Colonic mucosa (tissue), 4 donors: ENCODE measurements around the gene CROCC2. TPM values are rescaled to one million over a fixed set of nuclear protein-coding genes. Genes with fewer than 3 reads are reported as not detected.

Experiments
- DNase-seq: peaks from one replicate; pipeline ENCODE4 v3.0.0-alpha.2; 2020
- H3K27ac ChIP-seq: fragments of 200-600 bp; one replicate; pipeline ENCODE4 v1.8.0; 2021
- H3K27me3 ChIP-seq: fragments of 200-600 bp; one replicate; pipeline ENCODE4 v1.8.0; 2021
- H3K36me3 ChIP-seq: fragments of 200-600 bp; one replicate; pipeline ENCODE4 v1.8.0; 2021
- H3K4me1 ChIP-seq: fragments of 200-600 bp; one replicate; pipeline ENCODE4 v1.8.0; 2021; ENCODE audit warnings: mild to moderate bottlenecking
- H3K4me3 ChIP-seq: fragments of 200-600 bp; one replicate; pipeline ENCODE4 v1.8.0; 2021
- H3K9ac ChIP-seq, 2 donors: one replicate each; pipeline ENCODE4 v1.7.0; 2013; ENCODE audit warnings: control low read depth in 2 of 2, low read depth in 2 of 2, low read length in 2 of 2
- H3K9me3 ChIP-seq: fragments of 200-600 bp; one replicate; pipeline ENCODE4 v1.8.0; 2021
- intact Hi-C: fragments of 100-400 bp; cut with DNase I; formaldehyde crosslinking; loops from one replicate; pipeline ENCODE4 v1.14.1; 2022
- total RNA-seq, 2 donors: library from RNA; stranded (reverse); fragmentation: NEBNext Ultra II Directional in 1 of 2; extraction: Animal tissue kit (Norgen Biotek cat#: 25700) in 1 of 2; gene quantifications; one replicate each; pipeline ENCODE4 v1.2.1, GENCODE V29; 2021
- TF ChIP-seq, protein P1 (sequence below): fragments of 200-600 bp; IDR thresholded peaks from one replicate; pipeline ENCODE4 v1.8.0; 2022; ENCODE audit warnings: antibody characterized with exemption, mild to moderate bottlenecking
- donor health status: healthy.
- donor health status: DM: no; HTN: no; CAD: no.
- donor health status: DM: no; HTN: no; CAD: no.

Gene CROCC2
- total RNA-seq = under 1 TPM in 1 of 2 donors, not detected in 1; 0.05 TPM

DNA sequence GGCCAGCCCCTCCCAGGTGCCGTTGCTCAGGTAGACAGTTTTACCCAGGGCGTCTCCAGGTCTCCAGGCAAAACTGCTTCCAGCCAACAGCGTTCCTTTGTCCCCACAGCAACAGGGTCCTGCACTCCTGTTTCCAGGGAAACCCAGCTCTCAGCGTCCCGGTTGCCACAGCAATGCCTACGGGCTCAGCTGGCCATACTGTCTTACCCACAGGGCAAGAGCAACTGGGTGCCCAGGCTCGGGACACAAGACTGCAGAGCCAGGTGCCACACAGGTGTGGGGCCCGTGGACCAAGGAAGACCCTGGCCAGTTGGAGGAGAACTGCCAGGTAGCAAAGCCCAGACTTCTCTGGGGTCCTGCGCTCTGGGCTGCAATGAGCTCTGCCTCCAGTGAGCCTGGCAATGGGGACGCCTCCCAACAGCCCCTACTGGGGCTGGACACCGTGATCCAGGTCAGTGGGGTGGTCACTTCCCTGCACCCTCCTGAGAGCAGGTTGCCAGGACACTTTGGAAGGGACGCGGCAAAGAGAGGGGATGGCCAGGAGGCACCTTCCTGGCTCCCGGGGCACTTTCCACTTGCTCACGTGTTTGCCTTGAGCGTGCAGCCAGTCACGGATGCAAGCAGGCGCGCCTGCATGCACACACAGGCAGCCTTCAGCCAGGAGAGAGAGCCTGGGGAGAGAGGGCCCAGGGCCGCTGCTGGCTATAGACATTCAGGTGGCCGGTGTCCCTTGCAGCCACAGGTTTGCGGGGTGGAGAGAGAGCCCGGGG is at the start of gene CROCC2:
CROCC2 (plus strand) TSS at position 196 of the 770 bp plus-strand sequence; CDS start at position 374, 178 bp downstream.
- peaks cover 12% of the 10 kb centered on the region for H3K27me3 ChIP-seq
- no peak within 1 kb of the TSS for H3K9ac ChIP-seq
- intact Hi-C loops = no loop called here
- H3K4me3 ChIP-seq = no peak within 1 kb of the TSS
- no peaks in the 10 kb centered on the region for H3K4me1 ChIP-seq
- TF ChIP-seq, protein P1, sequence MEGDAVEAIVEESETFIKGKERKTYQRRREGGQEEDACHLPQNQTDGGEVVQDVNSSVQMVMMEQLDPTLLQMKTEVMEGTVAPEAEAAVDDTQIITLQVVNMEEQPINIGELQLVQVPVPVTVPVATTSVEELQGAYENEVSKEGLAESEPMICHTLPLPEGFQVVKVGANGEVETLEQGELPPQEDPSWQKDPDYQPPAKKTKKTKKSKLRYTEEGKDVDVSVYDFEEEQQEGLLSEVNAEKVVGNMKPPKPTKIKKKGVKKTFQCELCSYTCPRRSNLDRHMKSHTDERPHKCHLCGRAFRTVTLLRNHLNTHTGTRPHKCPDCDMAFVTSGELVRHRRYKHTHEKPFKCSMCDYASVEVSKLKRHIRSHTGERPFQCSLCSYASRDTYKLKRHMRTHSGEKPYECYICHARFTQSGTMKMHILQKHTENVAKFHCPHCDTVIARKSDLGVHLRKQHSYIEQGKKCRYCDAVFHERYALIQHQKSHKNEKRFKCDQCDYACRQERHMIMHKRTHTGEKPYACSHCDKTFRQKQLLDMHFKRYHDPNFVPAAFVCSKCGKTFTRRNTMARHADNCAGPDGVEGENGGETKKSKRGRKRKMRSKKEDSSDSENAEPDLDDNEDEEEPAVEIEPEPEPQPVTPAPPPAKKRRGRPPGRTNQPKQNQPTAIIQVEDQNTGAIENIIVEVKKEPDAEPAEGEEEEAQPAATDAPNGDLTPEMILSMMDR = no peak
- no peak for DNase-seq
- H3K9me3 ChIP-seq = no peaks in the 10 kb centered on the region
- H3K27ac ChIP-seq = no peak within 1 kb of the TSS
- H3K36me3 ChIP-seq = no peaks in the 10 kb centered on the region

DNA sequence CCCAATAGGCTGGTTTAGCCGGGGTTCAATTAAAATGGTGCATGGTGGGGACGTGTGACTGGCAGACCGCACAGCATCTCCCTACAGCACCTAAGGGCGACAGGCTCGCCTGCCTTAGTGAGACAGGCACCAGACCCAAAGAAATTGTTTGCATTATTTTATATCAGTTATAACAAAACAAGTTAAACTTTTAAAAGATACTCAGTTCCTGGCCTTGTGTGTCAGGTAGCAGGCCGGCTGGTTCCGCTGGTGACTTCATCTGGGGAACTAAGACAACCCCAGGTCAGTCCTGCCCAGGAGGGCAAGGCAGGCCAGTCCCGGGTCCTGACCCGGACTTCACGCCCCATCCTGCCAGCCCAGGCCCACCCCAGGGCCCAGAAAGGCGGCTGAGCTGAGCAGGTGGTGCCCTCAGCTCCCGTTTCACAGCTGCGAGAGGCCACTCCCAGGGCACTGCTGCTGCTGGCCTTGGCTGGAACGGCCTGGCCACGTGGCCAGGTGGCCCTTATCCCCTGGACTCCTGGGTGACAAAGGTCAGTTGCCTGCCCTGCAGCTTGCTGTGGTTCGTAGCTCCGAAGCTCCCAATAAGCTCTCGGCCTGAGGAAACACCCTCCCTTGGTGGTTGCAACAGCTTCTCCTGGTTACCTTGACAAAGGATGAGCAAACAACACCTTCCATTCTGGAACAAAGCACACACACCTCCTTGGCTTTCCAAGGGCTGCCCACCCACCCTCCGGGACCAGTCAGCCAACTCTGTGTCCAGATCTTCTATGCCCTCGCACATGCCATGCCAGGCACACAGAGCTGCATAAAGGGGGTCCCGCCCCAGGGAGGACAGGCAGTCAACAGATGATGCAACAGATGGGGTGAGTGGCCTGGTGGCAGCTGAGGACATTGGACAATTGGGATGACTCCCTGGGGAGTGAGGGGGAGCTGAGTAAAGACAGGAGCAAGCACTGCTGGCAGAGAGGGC is 48.8 kb upstream of the CROCC2 start:
- Histone ChIP-seq H3K27ac (no peak overlapping the region), H3K9ac (no peak overlapping the region), H3K4me3 (no peak overlapping the region), H3K9me3 (no peaks in the 10 kb centered on the region), H3K4me1 (no peaks in the 10 kb centered on the region), H3K36me3 (no peaks in the 10 kb centered on the region), H3K27me3 (no peaks in the 10 kb centered on the region)
- peak; percentile 53 for DNase-seq
- intact Hi-C loops = no loop called here
- TF ChIP-seq, protein P1 = no peak

DNA sequence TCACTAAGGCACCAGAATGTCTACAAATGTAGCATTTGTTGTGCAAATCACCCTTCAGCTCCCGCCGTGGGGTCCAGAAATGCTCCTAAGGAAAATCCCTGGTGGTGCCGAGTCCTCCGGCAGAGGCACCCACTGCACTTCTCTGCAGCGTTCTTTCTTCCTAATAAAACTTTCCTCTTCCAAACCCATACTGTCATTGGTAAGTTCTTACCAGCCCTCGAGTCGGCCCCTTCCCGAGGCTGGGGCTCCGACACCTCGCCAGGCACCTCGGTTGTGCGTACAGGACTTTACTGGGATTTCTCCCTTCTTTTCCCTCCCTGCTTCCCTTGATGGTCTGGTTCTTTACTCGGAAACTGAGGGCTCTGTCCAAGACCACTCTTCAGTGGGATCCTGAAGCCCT is 47.8 kb upstream of the CROCC2 start:
- Histone ChIP-seq H3K4me3 (no peak overlapping the region), H3K27ac (no peak overlapping the region), H3K9me3 (no peaks in the 10 kb centered on the region), H3K9ac (no peak overlapping the region), H3K4me1 (no peaks in the 10 kb centered on the region), H3K36me3 (no peaks in the 10 kb centered on the region), H3K27me3 (no peaks in the 10 kb centered on the region)
- no peak for DNase-seq
- TF ChIP-seq, protein P1 = no peak
- intact Hi-C loops = no loop called here

DNA sequence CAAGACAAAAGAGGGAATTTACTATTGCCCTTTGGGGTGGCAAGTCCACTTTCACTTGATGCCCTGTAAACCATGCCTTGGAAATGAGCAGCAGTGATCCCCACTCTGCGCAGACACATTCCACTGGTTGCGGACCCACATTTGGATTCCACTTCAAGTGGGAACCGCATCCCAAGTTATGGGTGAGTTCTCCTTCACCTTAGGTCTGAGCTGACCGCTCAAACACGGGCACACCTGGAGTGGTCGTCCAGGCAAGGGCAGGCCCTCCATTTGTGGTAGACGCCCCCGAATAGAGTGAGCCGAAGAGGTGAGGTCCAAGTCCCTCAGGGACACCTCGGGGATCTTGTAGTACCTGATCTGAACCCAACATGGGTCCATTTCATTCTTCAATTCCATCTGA is 47.3 kb upstream of the CROCC2 start:
- TF ChIP-seq, protein P1 = no peak
- Histone ChIP-seq H3K27ac (no peak overlapping the region), H3K9me3 (no peaks in the 10 kb centered on the region), H3K4me1 (no peaks in the 10 kb centered on the region), H3K4me3 (no peak overlapping the region), H3K27me3 (no peaks in the 10 kb centered on the region), H3K9ac (no peak overlapping the region), H3K36me3 (no peaks in the 10 kb centered on the region)
- intact Hi-C loops = no loop called here
- DNase-seq = no peak

DNA sequence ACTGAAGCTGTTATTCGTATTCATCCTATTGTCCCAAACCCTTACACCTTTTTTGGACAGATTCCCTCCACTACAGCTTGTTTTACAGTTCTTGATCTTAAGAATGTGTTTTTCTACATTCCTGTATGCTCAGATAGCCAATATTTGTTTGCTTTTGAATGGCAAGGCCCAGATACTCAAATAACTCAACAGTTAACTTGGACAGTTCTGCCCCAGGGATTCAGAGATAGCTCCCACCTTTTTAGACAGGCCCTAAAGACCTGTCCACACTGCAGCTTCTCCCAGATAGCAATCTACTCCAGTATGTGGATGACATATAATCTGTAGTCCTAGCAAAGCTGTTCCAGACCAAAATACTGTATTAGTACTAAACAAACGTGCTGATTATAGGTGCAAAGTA is 44.6 kb upstream of the CROCC2 start:
- Histone ChIP-seq H3K27me3 (no peaks in the 10 kb centered on the region), H3K36me3 (no peaks in the 10 kb centered on the region), H3K9me3 (no peaks in the 10 kb centered on the region), H3K9ac (no peak overlapping the region), H3K4me1 (no peaks in the 10 kb centered on the region), H3K4me3 (no peak overlapping the region), H3K27ac (no peak overlapping the region)
- TF ChIP-seq, protein P1 = no peak
- DNase-seq = no peak
- intact Hi-C loops = no loop called here
